ENCODE results near the gene AREG.

GRCh38 chr4:74481891-74482609 lies 37.1 kb downstream of the AREG start:
- TF ChIP-seq, protein P1, sequence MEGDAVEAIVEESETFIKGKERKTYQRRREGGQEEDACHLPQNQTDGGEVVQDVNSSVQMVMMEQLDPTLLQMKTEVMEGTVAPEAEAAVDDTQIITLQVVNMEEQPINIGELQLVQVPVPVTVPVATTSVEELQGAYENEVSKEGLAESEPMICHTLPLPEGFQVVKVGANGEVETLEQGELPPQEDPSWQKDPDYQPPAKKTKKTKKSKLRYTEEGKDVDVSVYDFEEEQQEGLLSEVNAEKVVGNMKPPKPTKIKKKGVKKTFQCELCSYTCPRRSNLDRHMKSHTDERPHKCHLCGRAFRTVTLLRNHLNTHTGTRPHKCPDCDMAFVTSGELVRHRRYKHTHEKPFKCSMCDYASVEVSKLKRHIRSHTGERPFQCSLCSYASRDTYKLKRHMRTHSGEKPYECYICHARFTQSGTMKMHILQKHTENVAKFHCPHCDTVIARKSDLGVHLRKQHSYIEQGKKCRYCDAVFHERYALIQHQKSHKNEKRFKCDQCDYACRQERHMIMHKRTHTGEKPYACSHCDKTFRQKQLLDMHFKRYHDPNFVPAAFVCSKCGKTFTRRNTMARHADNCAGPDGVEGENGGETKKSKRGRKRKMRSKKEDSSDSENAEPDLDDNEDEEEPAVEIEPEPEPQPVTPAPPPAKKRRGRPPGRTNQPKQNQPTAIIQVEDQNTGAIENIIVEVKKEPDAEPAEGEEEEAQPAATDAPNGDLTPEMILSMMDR (IDR thresholded peaks at IDR 0.05): no peak
- TF ChIP-seq TCF7L2 (IDR thresholded peaks at IDR 0.05; ENCODE audit: low read depth, low read length) (no peak), POLR2AphosphoS5 (IDR thresholded peaks at IDR 0.05; ENCODE audit: low read depth, low read length) (no peak)
- TF ChIP-seq, protein P2, sequence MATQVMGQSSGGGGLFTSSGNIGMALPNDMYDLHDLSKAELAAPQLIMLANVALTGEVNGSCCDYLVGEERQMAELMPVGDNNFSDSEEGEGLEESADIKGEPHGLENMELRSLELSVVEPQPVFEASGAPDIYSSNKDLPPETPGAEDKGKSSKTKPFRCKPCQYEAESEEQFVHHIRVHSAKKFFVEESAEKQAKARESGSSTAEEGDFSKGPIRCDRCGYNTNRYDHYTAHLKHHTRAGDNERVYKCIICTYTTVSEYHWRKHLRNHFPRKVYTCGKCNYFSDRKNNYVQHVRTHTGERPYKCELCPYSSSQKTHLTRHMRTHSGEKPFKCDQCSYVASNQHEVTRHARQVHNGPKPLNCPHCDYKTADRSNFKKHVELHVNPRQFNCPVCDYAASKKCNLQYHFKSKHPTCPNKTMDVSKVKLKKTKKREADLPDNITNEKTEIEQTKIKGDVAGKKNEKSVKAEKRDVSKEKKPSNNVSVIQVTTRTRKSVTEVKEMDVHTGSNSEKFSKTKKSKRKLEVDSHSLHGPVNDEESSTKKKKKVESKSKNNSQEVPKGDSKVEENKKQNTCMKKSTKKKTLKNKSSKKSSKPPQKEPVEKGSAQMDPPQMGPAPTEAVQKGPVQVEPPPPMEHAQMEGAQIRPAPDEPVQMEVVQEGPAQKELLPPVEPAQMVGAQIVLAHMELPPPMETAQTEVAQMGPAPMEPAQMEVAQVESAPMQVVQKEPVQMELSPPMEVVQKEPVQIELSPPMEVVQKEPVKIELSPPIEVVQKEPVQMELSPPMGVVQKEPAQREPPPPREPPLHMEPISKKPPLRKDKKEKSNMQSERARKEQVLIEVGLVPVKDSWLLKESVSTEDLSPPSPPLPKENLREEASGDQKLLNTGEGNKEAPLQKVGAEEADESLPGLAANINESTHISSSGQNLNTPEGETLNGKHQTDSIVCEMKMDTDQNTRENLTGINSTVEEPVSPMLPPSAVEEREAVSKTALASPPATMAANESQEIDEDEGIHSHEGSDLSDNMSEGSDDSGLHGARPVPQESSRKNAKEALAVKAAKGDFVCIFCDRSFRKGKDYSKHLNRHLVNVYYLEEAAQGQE (IDR thresholded peaks at IDR 0.05; ENCODE audit: insufficient read depth in 1 of 2, low read depth in 2 of 2, low read length in 1 of 2): no peak

All from Panc1 (cell line).